Thyroid gland (tissue), 4 donors: Measurements from ENCODE around the gene SHISA8. TPM values are rescaled to one million over a fixed set of nuclear protein-coding genes. Genes with fewer than 3 reads are reported as not detected.

Experiments
- DNase-seq, 2 donors: peaks; one replicate each; pipeline ENCODE4 v3.0.0-alpha.2; 2019
- H3K27ac ChIP-seq, 3 donors: fragments of 200-600 bp; sonication (generic); 1 replicate in 2 of 3; 2 replicates in 1 of 3; pipeline ENCODE4 v1.5.1; 2016 to 2019; ENCODE audit warnings: mild to moderate bottlenecking in 1 of 3, moderate library complexity in 1 of 3
- H3K27me3 ChIP-seq: fragments of 200-600 bp; sonication (generic); one replicate; pipeline ENCODE4 v1.5.1; 2019
- H3K36me3 ChIP-seq, 2 donors: fragments of 200-600 bp; sonication (generic); one replicate each; pipeline ENCODE4 v1.5.1; 2016 to 2019
- H3K4me1 ChIP-seq, 2 donors: fragments of 200-600 bp; sonication (generic); one replicate each; pipeline ENCODE4 v1.5.1; 2017 to 2019
- H3K4me3 ChIP-seq, 3 donors: fragments of 200-600 bp; sonication (generic); replicated peaks in 1 of 3; 1 replicate in 2 of 3; 2 replicates in 1 of 3; pipeline ENCODE4 v1.5.1; 2016; ENCODE audit warnings: mild to moderate bottlenecking in 1 of 3
- H3K9me3 ChIP-seq: fragments of 200-600 bp; sonication (generic); one replicate; pipeline ENCODE4 v1.5.1; 2017
- POLR2A ChIP-seq, 2 donors: fragments of 450-650 bp; IDR thresholded peaks; one replicate each; pipeline ENCODE4 v1.6.1; 2017; ENCODE audit warnings: antibody characterized with exemption in 2 of 2, mild to moderate bottlenecking in 2 of 2, moderate library complexity in 1 of 2
- WGBS, 2 donors: methylation state at CpG; one replicate each; pipeline ENCODE4 v1.1.5; 2017; 5-methylcytosine and 5-hydroxymethylcytosine counted together
- intact Hi-C: fragments of 100-400 bp; cut with DNase I; formaldehyde crosslinking; loops from one replicate; pipeline ENCODE4 v1.15.1; 2023
- total RNA-seq, 4 donors: library from RNA; depleted of rRNA; stranded (reverse); fragments of >200 nt; gene quantifications; one replicate each; pipeline ENCODE4 v1.2.3, GENCODE V29; 2016
- TF ChIP-seq, protein P1 (sequence below), 6 experiments: fragments of 200-600 bp in 3 of 6; fragments of 450-650 bp in 3 of 6; sonication (generic) in 3 of 6; IDR thresholded peaks; one replicate each; pipeline ENCODE4 v1.5.1; 2016 to 2019; ENCODE audit warnings: antibody characterized with exemption in 6 of 6, mild to moderate bottlenecking in 2 of 6, inconsistent platforms in 1 of 6, moderate library complexity in 1 of 6

SHISA8 gene
- total RNA-seq, 4 donors from 2014 or later, result not detected

- no peak for TF ChIP-seq POLR2A (IDR thresholded peaks at IDR 0.05)
- TF ChIP-seq, protein P1, sequence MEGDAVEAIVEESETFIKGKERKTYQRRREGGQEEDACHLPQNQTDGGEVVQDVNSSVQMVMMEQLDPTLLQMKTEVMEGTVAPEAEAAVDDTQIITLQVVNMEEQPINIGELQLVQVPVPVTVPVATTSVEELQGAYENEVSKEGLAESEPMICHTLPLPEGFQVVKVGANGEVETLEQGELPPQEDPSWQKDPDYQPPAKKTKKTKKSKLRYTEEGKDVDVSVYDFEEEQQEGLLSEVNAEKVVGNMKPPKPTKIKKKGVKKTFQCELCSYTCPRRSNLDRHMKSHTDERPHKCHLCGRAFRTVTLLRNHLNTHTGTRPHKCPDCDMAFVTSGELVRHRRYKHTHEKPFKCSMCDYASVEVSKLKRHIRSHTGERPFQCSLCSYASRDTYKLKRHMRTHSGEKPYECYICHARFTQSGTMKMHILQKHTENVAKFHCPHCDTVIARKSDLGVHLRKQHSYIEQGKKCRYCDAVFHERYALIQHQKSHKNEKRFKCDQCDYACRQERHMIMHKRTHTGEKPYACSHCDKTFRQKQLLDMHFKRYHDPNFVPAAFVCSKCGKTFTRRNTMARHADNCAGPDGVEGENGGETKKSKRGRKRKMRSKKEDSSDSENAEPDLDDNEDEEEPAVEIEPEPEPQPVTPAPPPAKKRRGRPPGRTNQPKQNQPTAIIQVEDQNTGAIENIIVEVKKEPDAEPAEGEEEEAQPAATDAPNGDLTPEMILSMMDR (IDR thresholded peaks at IDR 0.05), result no peak
- H3K4me1 ChIP-seq, result peaks cover 5 to 27% of the 10 kb centered on the region in 2 donors
- 86 to 97% methylated on average over 5 of the region's 5 CpGs for WGBS, 2 donors
- peaks cover 10% of the 10 kb centered on the region for H3K27me3 ChIP-seq
- H3K9me3 ChIP-seq, result no peaks in the 10 kb centered on the region
- intact Hi-C loops, result no loop called here
- H3K4me3 ChIP-seq, result no peak overlapping the region
- no peak for DNase-seq
- H3K27ac ChIP-seq, result no peak overlapping the region
- H3K36me3 ChIP-seq, result no peaks in the 10 kb centered on the region
Measured at GRCh38 chr22:41922328-41922727, 7.5 kb upstream of the SHISA8 start.

DNA sequence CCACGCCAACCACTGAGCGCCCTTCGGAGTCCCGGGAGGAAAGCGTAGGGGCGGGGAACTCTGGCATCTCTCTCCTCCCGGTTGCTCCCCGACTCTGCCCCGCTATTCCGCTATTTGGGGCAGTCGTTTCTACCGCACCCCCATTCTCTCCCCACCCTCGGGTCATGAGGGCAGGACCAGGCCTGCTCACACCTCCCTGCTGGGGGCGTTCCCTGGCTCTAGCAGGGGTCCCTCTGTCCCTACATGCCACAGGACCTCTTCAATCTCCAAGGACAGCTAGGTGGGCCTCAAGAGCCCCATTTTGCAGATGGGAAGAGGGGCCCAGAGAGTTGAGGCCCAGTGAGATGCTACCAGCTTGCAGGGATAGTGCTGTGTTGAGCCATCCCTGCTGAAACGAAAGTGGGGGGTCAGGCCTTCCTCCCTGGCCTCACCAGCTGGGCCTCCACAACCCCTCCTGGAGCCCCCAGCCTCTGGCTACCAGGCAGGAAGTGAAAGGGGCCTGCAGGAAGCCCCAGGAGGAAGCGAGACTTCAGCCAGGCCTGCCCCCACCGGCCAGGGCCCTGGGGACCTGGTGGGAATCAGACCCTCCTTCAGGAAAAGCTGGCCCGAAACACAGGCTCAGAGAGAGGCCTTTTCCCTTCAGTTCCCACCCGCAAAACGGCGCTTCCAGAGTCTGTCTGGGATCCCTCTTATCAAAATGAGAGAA lies 5.5 kb upstream of the SHISA8 start:
- Histone ChIP-seq H3K27me3 (peaks cover 13% of the 10 kb centered on the region), H3K4me1 (peaks cover 5 to 16% of the 10 kb centered on the region in 2 donors), H3K9me3 (no peaks in the 10 kb centered on the region), H3K4me3 (peak overlapping the region in 1 of 3 donors; percentile 31), H3K27ac (no peak overlapping the region), H3K36me3 (no peaks in the 10 kb centered on the region)
- 62 to 63% methylated on average over 8 to 16 of the region's 21 CpGs for WGBS, 2 donors
- intact Hi-C loops, result no loop called here
- DNase-seq, result no peak
- TF ChIP-seq POLR2A (IDR thresholded peaks at IDR 0.05), result no peak
- TF ChIP-seq, protein P1 (IDR thresholded peaks at IDR 0.05), result no peak

DNA sequence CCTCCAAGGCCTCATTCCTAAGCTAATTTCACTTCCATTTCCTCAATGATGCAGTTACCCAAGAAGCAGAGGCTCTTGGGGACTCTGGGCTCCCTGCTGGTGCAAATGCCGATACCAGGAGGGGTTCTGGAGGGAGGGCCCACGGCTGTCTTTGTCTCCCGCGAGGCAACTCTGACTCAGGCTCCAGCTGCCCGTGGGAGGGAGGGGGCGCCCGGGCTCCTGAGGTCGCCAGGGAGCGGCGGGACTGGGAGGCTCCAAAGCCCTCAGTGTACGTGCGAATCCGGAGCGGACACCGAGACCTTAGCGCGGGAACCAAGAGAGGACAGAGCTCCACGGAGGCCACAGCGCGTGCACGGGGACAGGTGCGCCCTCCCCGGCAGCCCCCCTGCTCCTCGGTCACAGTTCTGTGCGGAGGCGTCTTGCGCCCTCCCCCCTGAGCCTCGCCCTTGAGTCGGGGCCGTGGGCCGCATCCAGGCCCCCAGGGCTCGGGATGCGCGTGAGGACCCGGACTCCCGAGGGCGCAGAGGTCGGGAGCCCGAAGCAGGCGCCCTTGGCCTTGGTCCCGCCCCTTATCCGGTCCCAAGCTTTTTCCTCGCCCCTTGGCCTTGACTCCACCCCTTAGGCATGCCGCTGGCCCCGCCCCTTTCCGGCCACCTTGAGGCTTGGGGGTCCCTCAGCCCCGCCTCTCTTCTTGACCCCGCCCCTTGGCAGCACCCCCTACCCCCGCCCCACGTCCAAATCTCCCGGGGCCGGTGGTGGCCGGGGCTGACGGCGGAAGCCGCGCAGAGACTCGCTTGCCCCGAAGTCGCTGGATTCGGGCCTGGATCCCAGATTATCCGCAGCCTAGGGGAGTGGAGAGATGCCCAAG lies 4.7 kb upstream of the SHISA8 start:
- Histone ChIP-seq H3K4me3 (peak overlapping the region in 2 of 3 donors; percentile 22 to 31), H3K9me3 (no peaks in the 10 kb centered on the region), H3K36me3 (no peaks in the 10 kb centered on the region), H3K4me1 (peaks cover 10 to 25% of the 10 kb centered on the region in 2 donors), H3K27ac (no peak overlapping the region), H3K27me3 (peaks cover 16% of the 10 kb centered on the region)
- intact Hi-C loops, result no loop called here
- TF ChIP-seq, protein P1 (IDR thresholded peaks at IDR 0.05), result no peak
- no peak for TF ChIP-seq POLR2A (IDR thresholded peaks at IDR 0.05)
- peak; percentile 35 to 41 for DNase-seq
- 6 to 17% methylated on average over 8 to 19 of the region's 62 CpGs for WGBS, 2 donors

DNA sequence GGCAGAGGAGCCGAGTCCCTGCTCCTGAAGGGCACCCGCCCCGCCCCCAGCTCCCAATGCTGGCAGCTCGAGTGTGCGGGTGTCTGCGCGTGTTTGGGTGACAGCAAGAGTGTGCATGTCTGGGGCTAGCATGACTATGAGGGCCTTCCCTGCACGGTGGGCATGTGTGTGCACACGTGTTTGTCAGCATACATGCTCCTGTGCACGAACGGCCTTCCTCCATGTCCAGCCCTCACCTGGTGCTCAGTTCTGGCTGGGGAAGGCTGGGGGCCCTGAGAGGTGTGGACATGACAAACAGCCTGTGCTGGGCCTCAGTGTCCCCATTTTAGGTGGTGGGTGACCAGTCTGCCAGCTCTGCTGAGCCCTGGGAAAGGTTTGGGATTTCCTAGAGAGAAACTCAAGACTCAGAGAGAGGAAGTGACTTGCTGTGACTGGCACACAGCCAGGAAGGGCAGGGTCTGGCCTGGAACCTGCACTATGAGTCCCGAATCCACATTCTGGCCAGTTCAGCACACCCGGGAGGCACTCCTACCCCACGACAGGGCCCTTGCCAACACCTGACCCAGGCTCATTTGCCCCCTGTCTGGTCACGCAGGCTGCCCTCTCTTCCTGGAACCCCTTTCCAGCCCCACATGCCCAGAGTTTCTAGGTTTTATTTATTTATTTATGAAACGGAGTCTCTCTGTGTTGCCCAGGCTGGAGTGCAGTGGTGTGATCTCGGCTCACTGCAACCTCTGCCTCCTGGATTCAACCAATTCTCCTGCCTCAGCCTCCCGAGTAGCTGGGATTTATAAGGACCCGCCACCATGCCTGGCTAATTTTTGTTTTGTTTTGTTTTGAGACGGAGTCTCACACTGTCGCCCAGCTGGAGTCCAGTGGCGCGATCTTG lies 3.3 kb upstream of the SHISA8 start:
- intact Hi-C loops, result no loop called here

More for the DNA sequence above, 3.3 kb upstream of the SHISA8 start:
- Histone ChIP-seq H3K27me3 (peaks cover 16% of the 10 kb centered on the region), H3K4me3 (no peak overlapping the region), H3K9me3 (no peaks in the 10 kb centered on the region), H3K27ac (no peak overlapping the region), H3K4me1 (peaks cover 10 to 30% of the 10 kb centered on the region in 2 donors), H3K36me3 (no peaks in the 10 kb centered on the region)
- WGBS, 2 donors, result 66 to 71% methylated on average over 14 to 23 of the region's 23 CpGs
- TF ChIP-seq, protein P1 (IDR thresholded peaks at IDR 0.05), result no peak
- TF ChIP-seq POLR2A (IDR thresholded peaks at IDR 0.05), result no peak
- peak; percentile 25 to 29 for DNase-seq
